GM19468 (cell line): ENCODE results near the gene EXOC3.

ENCODE experiments used
- ATAC-seq: cut with Tn5 transposase; IDR thresholded peaks from one replicate; pipeline ENCODE4 v1.9.1; 2021; ENCODE audit warnings: mild to moderate bottlenecking, moderate library complexity, moderate number of reproducible peaks; ENCODE audit not compliant: unreplicated experiment; ENCODE audit errors: extremely low read depth

Gene EXOC3

GRCh38 chr5:424301-425110 is 18.5 kb upstream of the EXOC3 start:
- peak; percentile 77 for ATAC-seq

GRCh38 chr5:425714-426113 is 17.3 kb upstream of the EXOC3 start:
- no peak for ATAC-seq

- ATAC-seq = no peak
Observed at GRCh38 chr5:426392-426976, 16.5 kb upstream of the EXOC3 start.

GRCh38 chr5:427415-428087 is 15.4 kb upstream of the EXOC3 start:
- no peak for ATAC-seq

GRCh38 chr5:428219-428618 is 14.8 kb upstream of the EXOC3 start:
- ATAC-seq = no peak

- no peak for ATAC-seq
Observed at GRCh38 chr5:428754-429452, 14.1 kb upstream of the EXOC3 start.

GRCh38 chr5:429453-430188 is 13.4 kb upstream of the EXOC3 start:
- ATAC-seq = no peak

- no peak for ATAC-seq
Observed at GRCh38 chr5:430214-430925, 12.6 kb upstream of the EXOC3 start.

GRCh38 chr5:431001-431710 is 11.8 kb upstream of the EXOC3 start:
- no peak for ATAC-seq

GRCh38 chr5:431711-432050 is 11.3 kb upstream of the EXOC3 start:
- no peak for ATAC-seq

GRCh38 chr5:432201-432927 is 10.6 kb upstream of the EXOC3 start:
- no peak for ATAC-seq

GRCh38 chr5:432928-433791 is 9.8 kb upstream of the EXOC3 start:
- ATAC-seq = no peak

- ATAC-seq = no peak
Observed at GRCh38 chr5:433836-434235, 9.1 kb upstream of the EXOC3 start.

GRCh38 chr5:434443-435146 is 8.4 kb upstream of the EXOC3 start:
- ATAC-seq = no peak

- ATAC-seq = no peak
Observed at GRCh38 chr5:435156-435790, 7.7 kb upstream of the EXOC3 start.

GRCh38 chr5:435961-436640 is 6.9 kb upstream of the EXOC3 start:
- ATAC-seq = no peak
